CD4-positive, alpha-beta T cell treated with Interferon alpha-2 for 1 hour (primary cell): ENCODE results near the gene OR1E1.
A peak's percentile ranks its signal among the peaks of the same experiment; 100 is the strongest.
"Not testable (repeated sequence)": the region's sequence is repeated elsewhere in the genome, so short reads cannot be mapped to it uniquely, and the experiment has no call there.

Experiments
- DNase-seq, 2 donors: peaks; one replicate each; pipeline ENCODE4 v3.0.0-alpha.2; 2020 to 2022

The OR1E1 gene

GRCh38 chr17:3398310-3398709, at the start of gene OR1E1:
TSS of gene OR1E1 (minus strand) at chr17:3398410. CDS start at chr17:3398410, 0 bp downstream.
- DNase-seq: no peak

- peak in 1 of 2 donors; percentile 7 for DNase-seq
Observed at GRCh38 chr17:3447625-3448024, 49.4 kb upstream of the OR1E1 start.

- no peak for DNase-seq
Observed at GRCh38 chr17:3440451-3440850, 42.2 kb upstream of the OR1E1 start.

GRCh38 chr17:3438368-3438767, 40.2 kb upstream of the OR1E1 start:
- DNase-seq: no peak

- DNase-seq: no peak
Observed at GRCh38 chr17:3433741-3434140, 35.5 kb upstream of the OR1E1 start, which contains the start of gene OR1E2. TSS of gene OR1E2 (minus strand) at chr17:3433841. CDS start at chr17:3433841, 0 bp downstream.

GRCh38 chr17:3433215-3433614, 35.0 kb upstream of the OR1E1 start:
- peak; percentile 7 to 11 for DNase-seq

GRCh38 chr17:3418222-3418621, 20.0 kb upstream of the OR1E1 start:
- DNase-seq: no peak

- no peak for DNase-seq
Observed at GRCh38 chr17:3415610-3416009, 17.4 kb upstream of the OR1E1 start.

GRCh38 chr17:3412216-3412615, 14.0 kb upstream of the OR1E1 start:
- not testable (repeated sequence) for DNase-seq

- DNase-seq: no peak
Observed at GRCh38 chr17:3411070-3411469, 12.9 kb upstream of the OR1E1 start, which contains the start of gene OR3A3. TSS of gene OR3A3 (plus strand) at chr17:3411370.

- not testable (repeated sequence) for DNase-seq
Observed at GRCh38 chr17:3403856-3404255, 5.6 kb upstream of the OR1E1 start.

GRCh38 chr17:3401786-3402185, 3.6 kb upstream of the OR1E1 start:
- no peak for DNase-seq

GRCh38 chr17:3400055-3400454, 1.8 kb upstream of the OR1E1 start:
- DNase-seq: no peak

- DNase-seq: not testable (repeated sequence)
Observed at GRCh38 chr17:3397801-3398200, 409 bp downstream of the OR1E1 start.

GRCh38 chr17:3389791-3390190, 8.4 kb downstream of the OR1E1 start:
- DNase-seq: no peak

- peak; percentile 24 to 28 for DNase-seq
Observed at GRCh38 chr17:3385869-3386816, 12.1 kb downstream of the OR1E1 start, which contains the start of gene OR3A2. TSS of gene OR3A2 (minus strand) at chr17:3386308.

- DNase-seq: no peak
Observed at GRCh38 chr17:3381957-3382356, 16.3 kb downstream of the OR1E1 start.

- no peak for DNase-seq
Observed at GRCh38 chr17:3378321-3378720, 19.9 kb downstream of the OR1E1 start.

GRCh38 chr17:3371167-3371566, 27.0 kb downstream of the OR1E1 start:
- not testable (repeated sequence) for DNase-seq
